CD8-positive, alpha-beta memory T cell (primary cell): ENCODE results near the gene MAGI1. TPM values are rescaled to one million over a fixed set of nuclear protein-coding genes. Genes with fewer than 3 reads are reported as not detected.

Source experiments
- CTCF ChIA-PET: fragments of 350-600 bp; sonication (Branson Sonifier 250); formaldehyde crosslinking; loops from one replicate; lab custom pipeline; 2021; ENCODE audit warnings: antibody characterized with exemption; lab: Charles Lee
- POLR2A ChIA-PET: fragments of 350-600 bp; sonication (Branson Sonifier 250); formaldehyde crosslinking; loops from one replicate; lab custom pipeline; 2021; ENCODE audit warnings: antibody characterized with exemption; lab: Charles Lee
- DNase-seq, 5 donors: peaks; one replicate each; pipeline versions ENCODE4 v3.0.0 to v3.0.0-alpha.2; 2020 to 2022; ENCODE audit warnings: mixed read lengths in 1 of 5
- H3K27ac ChIP-seq: one replicate; pipeline ENCODE4 v1.7.0; 2013; ENCODE audit warnings: low read depth, mild to moderate bottlenecking, low read length, moderate library complexity
- H3K27me3 ChIP-seq: 2 replicates; pipeline ENCODE4 v1.7.0; 2013; ENCODE audit warnings: low read length, mild to moderate bottlenecking; ENCODE audit not compliant: insufficient read depth, poor library complexity, severe bottlenecking
- H3K36me3 ChIP-seq: 2 replicates; pipeline ENCODE4 v1.7.0; 2013; ENCODE audit warnings: mild to moderate bottlenecking, low read length, moderate library complexity; ENCODE audit not compliant: insufficient read depth
- H3K4me1 ChIP-seq: 2 replicates; pipeline ENCODE4 v1.7.0; 2013; ENCODE audit warnings: mild to moderate bottlenecking, low read length, moderate library complexity; ENCODE audit not compliant: insufficient read depth
- H3K4me3 ChIP-seq: 2 replicates; pipeline ENCODE4 v1.7.0; 2013; ENCODE audit warnings: mild to moderate bottlenecking, low read length
- H3K9me3 ChIP-seq: 2 replicates; pipeline ENCODE4 v1.7.0; 2013; ENCODE audit warnings: mild to moderate bottlenecking, low read length
- H3K27ac Mint-ChIP-seq, 8 donors: one replicate each; pipeline ENCODE4 v1.8.0; 2020 to 2021; ENCODE audit warnings: mixed read lengths in 8 of 8, mild to moderate bottlenecking in 6 of 8, inconsistent platforms in 3 of 8, moderate library complexity in 3 of 8
- H3K27me3 Mint-ChIP-seq, 2 donors: one replicate each; pipeline ENCODE4 v1.8.0; 2020 to 2021; ENCODE audit warnings: mixed read lengths in 2 of 2, mild to moderate bottlenecking in 1 of 2, moderate library complexity in 1 of 2
- H3K36me3 Mint-ChIP-seq, 3 donors: one replicate each; pipeline ENCODE4 v1.8.0; 2020 to 2021; ENCODE audit warnings: mixed read lengths in 3 of 3, inconsistent platforms in 1 of 3, mild to moderate bottlenecking in 1 of 3
- H3K4me1 Mint-ChIP-seq, 3 donors: one replicate each; pipeline ENCODE4 v1.8.0; 2020 to 2021; ENCODE audit warnings: mixed read lengths in 3 of 3, inconsistent platforms in 1 of 3, mild to moderate bottlenecking in 1 of 3
- H3K4me3 Mint-ChIP-seq, 7 donors: one replicate each; pipeline ENCODE4 v1.8.0; 2020 to 2021; ENCODE audit warnings: mixed read lengths in 7 of 7, mild to moderate bottlenecking in 6 of 7, moderate library complexity in 4 of 7, inconsistent platforms in 2 of 7
- H3K9me3 Mint-ChIP-seq, 5 donors: one replicate each; pipeline ENCODE4 v1.8.0; 2020 to 2022; ENCODE audit warnings: mixed read lengths in 5 of 5, mild to moderate bottlenecking in 3 of 5, moderate library complexity in 2 of 5, inconsistent platforms in 1 of 5
- polyA plus RNA-seq: library from polyadenylated mRNA; unstranded; fragments of 300-500 nt; fragmentation: Illumina TruSeq; gene quantifications from one replicate; pipeline ENCODE4 v1.2.3, GENCODE V29; 2021
- total RNA-seq, 2 experiments: library from RNA; stranded (reverse); gene quantifications; one replicate each; pipeline ENCODE4 v1.2.3, GENCODE V29; 2021

The MAGI1 gene
- total and polyA plus RNA-seq, 3 experiments from 2014 or later: 0.15 to 0.42 TPM; not detected in 1

DNA sequence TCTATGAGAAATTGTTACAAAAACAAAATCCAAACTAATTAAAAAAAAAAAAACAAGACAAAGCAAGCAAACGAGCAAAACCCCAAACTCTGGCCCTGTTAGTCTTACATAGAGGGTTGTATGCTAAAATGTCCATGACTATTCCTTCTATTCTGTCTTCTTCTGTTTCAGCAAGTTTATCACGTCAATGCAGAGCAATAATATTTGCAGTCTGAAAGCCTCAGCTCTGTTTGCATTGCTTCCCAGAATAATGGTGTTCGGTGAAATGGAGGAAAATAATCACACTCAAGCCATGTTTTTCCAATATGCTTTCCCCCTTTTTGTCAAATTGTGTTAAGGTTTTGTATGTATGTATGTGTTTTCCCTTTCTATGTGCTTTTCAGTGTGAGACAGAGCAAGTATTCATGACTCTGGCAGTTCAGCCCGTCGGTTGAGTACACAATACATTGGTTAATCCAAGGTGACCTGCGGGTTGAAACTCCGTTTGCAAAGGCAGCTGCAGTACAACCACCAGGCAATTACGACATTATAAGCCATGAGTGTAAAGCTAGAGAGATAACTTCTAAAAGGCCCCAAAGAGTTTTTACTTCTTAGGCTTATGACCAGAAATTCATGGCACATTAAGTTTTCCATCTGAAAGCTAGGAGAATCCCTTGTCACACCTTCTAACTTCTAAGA is 34.9 kb upstream of the MAGI1 start:
- no peaks in the 10 kb centered on the region for H3K4me1 ChIP-seq
- H3K9me3 Mint-ChIP-seq: peaks cover 0 to 7% (median 2%) of the 10 kb centered on the region in 5 donors
- DNase-seq: no peak
- H3K27me3 ChIP-seq: no peaks in the 10 kb centered on the region
- no peaks in the 10 kb centered on the region for H3K36me3 Mint-ChIP-seq
- no peak overlapping the region for H3K4me3 Mint-ChIP-seq
- ChIA-PET CTCF (no interaction called here), POLR2A (no interaction called here)
- H3K4me1 Mint-ChIP-seq: no peaks in the 10 kb centered on the region
- H3K27ac ChIP-seq: no peak overlapping the region
- H3K27ac Mint-ChIP-seq: no peak overlapping the region
- H3K9me3 ChIP-seq: no peaks in the 10 kb centered on the region
- no peaks in the 10 kb centered on the region for H3K36me3 ChIP-seq
- no peak overlapping the region for H3K4me3 ChIP-seq
- no peaks in the 10 kb centered on the region for H3K27me3 Mint-ChIP-seq

DNA sequence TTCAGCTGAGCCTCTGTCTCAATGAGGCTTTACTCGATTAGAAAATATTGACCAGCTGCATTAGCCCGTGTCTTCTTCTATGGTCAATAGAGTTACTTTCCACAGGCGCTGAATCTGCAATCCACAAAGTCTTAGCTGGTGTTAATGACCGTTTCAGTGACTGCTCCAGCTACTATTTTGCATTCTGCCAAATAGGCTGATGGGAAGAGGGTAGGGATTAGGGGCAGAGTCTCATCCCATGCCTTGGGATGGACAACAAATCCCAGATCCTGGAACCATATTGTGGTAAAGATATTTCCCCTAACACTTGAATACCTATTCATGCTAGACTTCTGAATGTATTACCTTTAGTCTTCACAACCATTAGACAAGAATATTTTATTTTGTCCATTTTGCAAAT is 29.5 kb upstream of the MAGI1 start:
- Mint-ChIP-seq H3K36me3 (no peaks in the 10 kb centered on the region), H3K4me3 (no peak overlapping the region), H3K4me1 (no peaks in the 10 kb centered on the region), H3K27me3 (peaks cover 0 to 3% of the 10 kb centered on the region in 2 donors), H3K9me3 (peaks cover 0 to 10% (median 2%) of the 10 kb centered on the region in 5 donors), H3K27ac (no peak overlapping the region)
- H3K27ac ChIP-seq: no peak overlapping the region
- H3K27me3 ChIP-seq: no peaks in the 10 kb centered on the region
- no peak for DNase-seq
- H3K9me3 ChIP-seq: no peaks in the 10 kb centered on the region
- H3K4me3 ChIP-seq: no peak overlapping the region
- ChIA-PET CTCF (no interaction called here), POLR2A (no interaction called here)
- no peaks in the 10 kb centered on the region for H3K36me3 ChIP-seq
- no peaks in the 10 kb centered on the region for H3K4me1 ChIP-seq

DNA sequence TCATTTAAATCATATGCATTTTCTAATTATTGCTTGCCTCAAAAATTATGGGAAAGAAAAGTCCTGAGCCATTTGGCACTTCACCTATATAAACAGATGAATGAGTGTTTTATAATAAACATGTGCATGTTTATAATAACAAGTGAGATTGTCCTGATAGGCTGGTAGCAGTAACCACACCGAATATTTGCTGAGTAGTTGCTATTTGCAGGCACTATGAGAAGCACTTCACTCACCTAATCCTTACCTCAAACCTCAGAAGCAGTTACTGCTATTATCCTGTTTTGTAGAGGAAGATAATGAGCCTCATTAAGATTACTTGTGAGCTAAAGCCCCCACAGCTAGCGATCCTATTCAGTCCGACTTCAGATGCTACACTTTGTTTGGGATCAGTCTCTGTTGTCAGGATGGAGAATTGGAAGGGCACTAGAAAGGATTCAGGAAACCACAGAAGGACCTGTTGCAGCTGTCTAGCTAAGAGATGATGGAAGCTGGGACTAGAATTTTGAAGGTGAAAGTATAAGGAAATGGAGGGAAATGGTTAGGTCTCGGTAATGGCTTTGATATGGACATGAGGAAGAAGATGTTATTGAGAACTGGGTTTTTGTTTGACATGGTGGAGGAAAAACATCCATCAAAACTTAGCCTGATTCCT is 28.4 kb upstream of the MAGI1 start:
- no peaks in the 10 kb centered on the region for H3K4me1 Mint-ChIP-seq
- H3K4me3 ChIP-seq: no peak overlapping the region
- H3K4me3 Mint-ChIP-seq: no peak overlapping the region
- CTCF ChIA-PET: no interaction called here
- peaks cover 0 to 3% of the 10 kb centered on the region in 2 donors for H3K27me3 Mint-ChIP-seq
- no peaks in the 10 kb centered on the region for H3K27me3 ChIP-seq
- POLR2A ChIA-PET: no interaction called here
- no peak for DNase-seq
- peaks cover 0 to 8% (median 2%) of the 10 kb centered on the region in 5 donors for H3K9me3 Mint-ChIP-seq
- no peaks in the 10 kb centered on the region for H3K36me3 ChIP-seq
- no peaks in the 10 kb centered on the region for H3K36me3 Mint-ChIP-seq
- H3K27ac ChIP-seq: no peak overlapping the region
- H3K27ac Mint-ChIP-seq: no peak overlapping the region
- no peaks in the 10 kb centered on the region for H3K9me3 ChIP-seq
- no peaks in the 10 kb centered on the region for H3K4me1 ChIP-seq

DNA sequence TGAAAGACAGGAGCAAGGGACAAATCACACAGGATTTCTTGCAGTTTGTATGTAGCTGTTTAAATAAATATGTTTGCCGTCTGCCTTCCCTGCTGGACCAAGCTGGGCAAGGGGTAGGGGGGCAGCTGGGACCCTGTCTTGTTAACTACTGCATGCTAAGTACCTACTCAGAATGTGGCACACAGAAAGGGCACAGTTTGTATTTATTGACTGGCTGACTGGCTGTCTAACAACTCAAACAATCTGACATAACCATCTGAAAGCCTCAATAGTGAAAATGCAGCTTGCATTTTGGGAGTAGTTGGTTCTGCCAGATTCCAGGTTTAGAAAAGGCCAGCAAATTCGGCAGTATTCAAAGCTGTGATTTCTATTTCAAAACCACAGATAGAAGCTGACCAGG is 16.6 kb upstream of the MAGI1 start:
- Histone ChIP-seq H3K4me3 (no peak overlapping the region), H3K27me3 (no peaks in the 10 kb centered on the region), H3K27ac (no peak overlapping the region), H3K4me1 (no peaks in the 10 kb centered on the region), H3K9me3 (no peaks in the 10 kb centered on the region), H3K36me3 (no peaks in the 10 kb centered on the region)
- H3K27ac Mint-ChIP-seq: no peak overlapping the region
- H3K36me3 Mint-ChIP-seq: no peaks in the 10 kb centered on the region
- no peaks in the 10 kb centered on the region for H3K4me1 Mint-ChIP-seq
- no peak for DNase-seq
- CTCF ChIA-PET: no interaction called here
- H3K9me3 Mint-ChIP-seq: peaks cover 0 to 2% (median 2%) of the 10 kb centered on the region in 5 donors
- POLR2A ChIA-PET: no interaction called here
- H3K27me3 Mint-ChIP-seq: peaks cover 1 to 3% of the 10 kb centered on the region in 2 donors
- H3K4me3 Mint-ChIP-seq: no peak overlapping the region

DNA sequence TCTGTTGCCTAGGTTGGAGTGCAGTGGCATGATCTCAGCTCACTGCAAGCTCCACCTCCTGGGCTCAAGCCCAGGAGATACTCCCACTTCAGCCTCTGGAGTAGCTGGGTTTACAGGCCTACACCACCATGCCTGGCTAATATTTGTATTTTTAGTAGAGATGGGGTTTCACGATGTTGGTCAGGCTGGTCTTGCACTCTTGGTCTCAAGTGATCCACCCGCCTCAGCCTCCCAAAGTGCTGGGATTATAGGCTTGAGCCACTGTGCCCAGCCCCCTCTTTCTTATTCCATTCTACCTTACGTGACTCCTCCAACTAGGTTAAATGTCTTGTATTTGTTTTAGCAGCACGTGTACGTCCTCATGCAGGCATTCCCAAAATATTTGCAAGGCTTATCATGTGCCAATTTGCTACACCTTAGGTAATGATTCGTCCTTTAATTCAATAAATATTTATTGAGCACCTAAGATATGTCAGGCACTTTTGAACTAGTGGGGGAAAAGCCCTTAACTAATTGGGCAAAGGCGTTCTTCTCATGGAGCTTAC is 14.9 kb upstream of the MAGI1 start:
- Mint-ChIP-seq H3K36me3 (no peaks in the 10 kb centered on the region), H3K9me3 (peaks cover 0 to 2% (median 2%) of the 10 kb centered on the region in 5 donors), H3K4me3 (no peak overlapping the region), H3K27me3 (peaks cover 0 to 3% of the 10 kb centered on the region in 2 donors), H3K4me1 (no peaks in the 10 kb centered on the region), H3K27ac (no peak overlapping the region)
- DNase-seq: no peak
- H3K27ac ChIP-seq: no peak overlapping the region
- no peaks in the 10 kb centered on the region for H3K36me3 ChIP-seq
- ChIA-PET CTCF (no interaction called here), POLR2A (no interaction called here)
- H3K4me3 ChIP-seq: no peak overlapping the region
- no peaks in the 10 kb centered on the region for H3K9me3 ChIP-seq
- H3K27me3 ChIP-seq: no peaks in the 10 kb centered on the region
- no peaks in the 10 kb centered on the region for H3K4me1 ChIP-seq

DNA sequence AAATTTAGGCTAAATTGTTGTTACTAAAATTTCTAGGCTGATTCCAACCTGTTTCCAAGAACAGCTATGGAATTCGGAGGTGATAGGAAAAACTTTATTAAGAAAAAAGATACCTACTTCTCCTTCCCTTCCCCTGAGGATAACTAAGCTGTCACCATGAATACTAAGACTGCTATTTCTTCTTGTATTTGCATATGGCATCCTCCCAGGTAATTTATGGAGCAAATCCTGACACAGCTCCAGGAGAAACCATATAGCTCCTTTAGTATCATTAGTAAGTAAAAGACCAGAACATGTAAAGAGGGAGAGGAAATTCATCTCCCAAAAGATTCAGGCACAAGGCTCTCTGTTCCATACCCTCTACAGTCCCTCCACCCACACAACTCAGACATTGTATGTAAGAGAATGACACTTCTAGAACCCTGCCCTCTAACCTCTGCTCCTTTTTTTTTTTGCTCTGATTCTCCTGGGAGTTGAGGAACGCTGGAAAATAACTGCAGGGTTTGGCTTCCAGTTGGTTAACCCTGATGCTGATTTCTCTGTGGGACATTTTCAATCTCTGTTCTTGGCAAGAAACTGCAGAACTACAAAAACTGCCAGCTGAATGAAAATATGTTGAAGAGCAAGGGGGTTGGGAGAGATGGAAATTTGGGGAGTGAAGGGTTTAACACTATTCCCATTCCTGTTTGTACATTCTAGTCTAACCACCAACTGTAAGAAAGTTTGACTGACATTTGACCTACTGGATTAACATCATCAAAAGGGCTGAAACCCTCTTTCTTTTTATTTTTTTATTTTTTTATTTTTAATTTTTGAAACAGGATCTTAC is 14.2 kb upstream of the MAGI1 start:
- no peaks in the 10 kb centered on the region for H3K4me1 Mint-ChIP-seq

DNA sequence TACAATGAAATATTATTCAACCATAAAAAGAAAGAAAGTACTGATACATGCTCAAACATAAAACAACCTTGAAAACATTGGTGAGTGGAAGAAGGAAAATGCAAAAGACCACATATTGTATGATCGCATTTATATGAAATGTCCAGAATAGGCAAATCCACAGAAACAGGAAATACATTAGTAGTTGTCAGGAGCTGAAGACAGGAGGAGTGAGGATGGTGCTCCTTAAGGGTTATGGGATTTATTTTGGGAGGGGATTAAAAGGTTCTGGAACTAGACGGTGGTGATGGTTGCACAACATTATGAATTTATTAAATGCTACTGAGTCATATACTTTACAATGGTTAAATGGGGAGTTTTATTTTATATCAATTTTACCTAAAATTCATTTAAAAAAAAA is 12.1 kb upstream of the MAGI1 start:
- DNase-seq: no peak
- Histone ChIP-seq H3K27me3 (no peaks in the 10 kb centered on the region), H3K4me3 (no peak overlapping the region), H3K36me3 (no peaks in the 10 kb centered on the region), H3K4me1 (no peaks in the 10 kb centered on the region), H3K27ac (no peak overlapping the region), H3K9me3 (no peaks in the 10 kb centered on the region)
- ChIA-PET CTCF (no interaction called here), POLR2A (no interaction called here)
- Mint-ChIP-seq H3K36me3 (no peaks in the 10 kb centered on the region), H3K4me3 (no peak overlapping the region), H3K27ac (no peak overlapping the region), H3K9me3 (peaks cover 0 to 2% (median 0%) of the 10 kb centered on the region in 5 donors), H3K4me1 (no peaks in the 10 kb centered on the region), H3K27me3 (peaks cover 2 to 6% of the 10 kb centered on the region in 2 donors)

More for the DNA sequence above, 14.2 kb upstream of the MAGI1 start:
- H3K27ac Mint-ChIP-seq: no peak overlapping the region
- no peaks in the 10 kb centered on the region for H3K36me3 ChIP-seq
- H3K4me3 ChIP-seq: no peak overlapping the region
- H3K27me3 Mint-ChIP-seq: peaks cover 0 to 3% of the 10 kb centered on the region in 2 donors
- peaks cover 0 to 2% (median 2%) of the 10 kb centered on the region in 5 donors for H3K9me3 Mint-ChIP-seq
- no peak overlapping the region for H3K27ac ChIP-seq
- no peaks in the 10 kb centered on the region for H3K27me3 ChIP-seq
- no peaks in the 10 kb centered on the region for H3K9me3 ChIP-seq
- DNase-seq: no peak
- H3K4me3 Mint-ChIP-seq: no peak overlapping the region
- ChIA-PET POLR2A (no interaction called here), CTCF (no interaction called here)
- no peaks in the 10 kb centered on the region for H3K36me3 Mint-ChIP-seq
- H3K4me1 ChIP-seq: no peaks in the 10 kb centered on the region

DNA sequence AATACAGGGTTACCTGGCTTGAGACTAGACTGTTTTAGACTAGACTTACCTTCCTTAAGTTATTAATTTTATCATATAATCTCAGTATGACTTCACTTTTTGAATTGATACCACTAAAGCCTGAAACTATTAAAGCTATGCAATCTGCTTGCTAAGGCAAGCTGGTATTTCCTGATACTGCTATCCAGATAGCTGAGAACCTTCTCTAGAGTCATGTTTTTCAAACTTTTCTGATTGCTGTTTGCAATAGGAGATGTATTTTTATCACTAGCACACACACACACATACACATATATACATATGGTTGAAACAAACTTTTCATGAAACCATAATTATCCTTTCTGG is 9.3 kb upstream of the MAGI1 start:
- Histone ChIP-seq H3K36me3 (no peaks in the 10 kb centered on the region), H3K27me3 (no peaks in the 10 kb centered on the region), H3K27ac (no peak overlapping the region), H3K4me3 (no peak overlapping the region), H3K4me1 (no peaks in the 10 kb centered on the region), H3K9me3 (no peaks in the 10 kb centered on the region)
- POLR2A ChIA-PET: no interaction called here
- H3K36me3 Mint-ChIP-seq: no peaks in the 10 kb centered on the region
- no peak overlapping the region for H3K4me3 Mint-ChIP-seq
- H3K4me1 Mint-ChIP-seq: no peaks in the 10 kb centered on the region
- H3K9me3 Mint-ChIP-seq: peaks cover 0 to 2% (median 0%) of the 10 kb centered on the region in 5 donors
- H3K27me3 Mint-ChIP-seq: peaks cover 2 to 6% of the 10 kb centered on the region in 2 donors
- CTCF ChIA-PET: no interaction called here
- no peak for DNase-seq
- peak overlapping the region in 1 of 8 donors; percentile 76 for H3K27ac Mint-ChIP-seq
